HG03378 (cell line): ENCODE measurements around the gene ZNF417.
"Not testable (repeated sequence)": the region's sequence is repeated elsewhere in the genome, so short reads cannot be mapped to it uniquely, and the experiment has no call there.

Source experiments
- ATAC-seq: cut with Tn5 transposase; IDR thresholded peaks from one replicate; pipeline ENCODE4 v1.9.1; 2021; ENCODE audit warnings: mild to moderate bottlenecking, moderate library complexity; ENCODE audit not compliant: unreplicated experiment

Gene ZNF417

DNA sequence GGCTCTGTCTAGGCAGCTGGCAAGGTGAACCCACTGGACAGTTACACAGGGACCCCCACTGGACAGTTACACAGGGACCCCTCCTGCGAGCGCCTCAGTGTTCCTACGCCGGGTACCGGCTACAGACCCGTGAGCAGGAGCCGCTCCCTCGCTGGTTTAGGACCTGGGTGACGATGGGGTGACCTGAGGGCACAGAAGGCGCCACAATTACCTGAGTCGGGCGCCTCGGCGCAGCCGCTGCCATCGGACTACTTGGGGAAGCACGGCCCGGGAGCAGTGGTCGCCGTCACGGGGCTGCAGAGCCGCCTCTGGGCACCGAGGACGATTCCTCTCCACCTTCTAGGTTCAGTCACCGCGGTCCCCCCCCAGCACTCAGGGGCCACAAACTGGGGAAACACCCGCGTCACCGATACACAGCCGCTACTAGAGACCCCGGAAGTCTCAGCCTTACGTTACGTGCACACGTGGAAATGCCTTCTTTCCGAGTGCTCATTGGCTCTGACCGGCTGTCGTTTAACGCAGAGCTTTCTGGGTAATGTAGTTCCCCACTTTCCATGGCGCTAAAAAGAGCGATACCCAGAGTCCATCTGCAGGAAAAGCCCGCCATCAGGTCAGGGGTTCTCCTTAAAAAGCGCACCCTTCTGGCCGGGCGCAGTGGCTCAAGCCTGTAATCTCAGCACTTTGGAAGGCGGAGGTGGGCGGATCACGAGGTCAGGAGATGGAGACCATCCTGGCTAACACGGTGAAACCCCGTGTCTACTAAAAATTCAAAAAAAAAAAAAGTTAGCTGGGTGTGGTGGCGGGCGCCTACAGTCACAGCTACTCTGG lies at the start of gene ZNF417:
Gene ZNF417 (minus strand): TSS at position 425 of the 828 bp plus-strand sequence. CDS start 181 bp downstream, at position 244.
- ATAC-seq, result peak; percentile 94

DNA sequence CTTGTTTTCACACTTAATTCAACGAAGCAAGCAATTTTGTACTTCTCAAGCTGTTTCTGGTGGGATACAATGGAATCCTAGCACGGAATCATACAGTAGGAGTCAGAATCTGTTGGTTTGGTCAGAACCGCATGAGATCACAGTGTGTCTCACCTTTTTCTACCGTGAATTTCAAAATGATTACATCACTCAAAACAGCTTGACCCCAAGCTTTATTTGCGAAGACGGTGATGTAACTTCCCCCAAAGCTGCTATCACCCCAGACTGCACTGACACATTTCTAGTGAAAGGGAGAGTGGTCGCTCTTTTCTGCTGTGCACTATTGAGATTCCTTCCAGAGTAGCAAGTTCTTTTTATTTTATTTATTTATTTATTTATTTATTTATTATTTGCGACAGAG lies 48.4 kb upstream of the ZNF417 start:
- ATAC-seq, result no peak

DNA sequence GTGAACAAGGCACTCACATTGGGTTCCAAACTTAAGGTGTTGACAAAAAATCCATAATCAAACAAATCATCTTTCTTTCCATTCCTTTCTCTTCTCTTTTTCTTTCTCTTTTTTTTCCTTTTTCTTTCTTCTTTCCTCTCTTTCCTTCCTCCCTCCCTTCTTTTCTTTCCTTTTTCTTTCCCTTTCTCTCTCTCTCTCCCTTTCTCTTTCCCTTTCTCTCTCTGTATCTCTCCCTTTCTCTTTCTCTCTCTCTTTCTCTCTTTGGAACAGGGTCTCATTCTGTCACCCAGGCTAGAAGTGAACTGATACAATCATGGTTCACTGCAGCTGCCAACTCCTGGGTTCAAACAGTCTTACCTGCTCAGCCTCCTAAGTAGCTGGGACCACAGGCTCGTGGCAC lies 45.4 kb upstream of the ZNF417 start:
- ATAC-seq, result no peak

DNA sequence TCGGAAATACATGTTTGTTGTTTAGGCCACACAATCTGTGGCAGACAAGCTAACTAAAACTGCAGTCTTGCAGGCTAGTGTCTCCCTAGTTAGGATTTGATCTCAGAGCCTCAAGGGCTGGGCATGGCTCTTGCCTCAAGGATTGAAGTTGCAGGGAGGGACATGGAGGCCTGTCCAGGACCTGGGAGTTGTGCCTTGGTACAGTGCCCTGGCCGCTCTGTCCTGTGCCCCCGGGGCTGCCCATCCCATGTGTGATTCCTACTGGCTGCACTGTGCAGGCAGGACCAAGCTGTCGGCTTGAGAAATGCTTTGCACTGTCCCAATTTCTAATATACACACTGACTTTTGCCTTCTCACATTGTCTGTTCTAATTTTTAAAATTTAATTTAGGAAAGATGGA lies 38.6 kb upstream of the ZNF417 start:
- no peak for ATAC-seq

DNA sequence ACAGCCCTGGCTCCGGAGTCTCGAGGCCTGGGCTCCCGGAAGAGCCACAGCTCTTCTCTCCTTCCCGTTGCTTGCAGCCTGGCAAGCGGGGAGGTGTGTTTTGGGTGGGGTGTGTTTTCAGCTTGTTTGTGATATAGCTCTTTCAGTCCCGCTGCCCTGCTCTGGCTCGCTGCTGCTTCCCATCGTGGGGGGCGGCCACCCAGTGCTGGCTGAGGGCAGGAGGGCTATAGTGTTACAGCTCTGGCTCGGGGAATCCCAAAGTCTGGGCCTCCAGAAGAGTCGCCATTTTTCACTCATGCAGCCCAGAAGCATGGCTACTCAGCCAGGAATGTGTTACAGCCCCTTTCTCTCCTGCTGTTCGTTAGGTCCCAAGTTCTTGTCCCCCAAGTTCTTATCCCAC lies 33.3 kb upstream of the ZNF417 start:
- ATAC-seq, result no peak

DNA sequence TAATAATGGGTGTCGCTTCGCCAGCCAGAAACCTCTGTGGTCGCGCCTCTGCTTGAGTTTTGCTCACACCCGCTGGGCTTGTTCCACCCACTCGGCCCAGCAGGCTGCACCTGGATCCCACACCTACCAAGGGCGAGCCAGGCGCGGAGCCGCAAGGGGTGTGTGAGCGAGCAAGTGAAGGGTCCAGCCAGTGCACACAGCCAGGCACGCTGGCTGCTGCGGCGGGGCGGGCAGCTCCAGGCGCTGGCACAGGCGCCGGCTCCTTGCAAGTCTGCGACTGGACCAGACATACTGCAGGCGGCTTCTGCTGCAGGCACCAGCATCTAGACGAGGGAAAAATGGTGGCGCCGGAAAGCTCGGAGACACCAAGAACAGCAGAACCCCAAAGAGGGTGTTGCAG lies 32.9 kb upstream of the ZNF417 start:
- no peak for ATAC-seq

DNA sequence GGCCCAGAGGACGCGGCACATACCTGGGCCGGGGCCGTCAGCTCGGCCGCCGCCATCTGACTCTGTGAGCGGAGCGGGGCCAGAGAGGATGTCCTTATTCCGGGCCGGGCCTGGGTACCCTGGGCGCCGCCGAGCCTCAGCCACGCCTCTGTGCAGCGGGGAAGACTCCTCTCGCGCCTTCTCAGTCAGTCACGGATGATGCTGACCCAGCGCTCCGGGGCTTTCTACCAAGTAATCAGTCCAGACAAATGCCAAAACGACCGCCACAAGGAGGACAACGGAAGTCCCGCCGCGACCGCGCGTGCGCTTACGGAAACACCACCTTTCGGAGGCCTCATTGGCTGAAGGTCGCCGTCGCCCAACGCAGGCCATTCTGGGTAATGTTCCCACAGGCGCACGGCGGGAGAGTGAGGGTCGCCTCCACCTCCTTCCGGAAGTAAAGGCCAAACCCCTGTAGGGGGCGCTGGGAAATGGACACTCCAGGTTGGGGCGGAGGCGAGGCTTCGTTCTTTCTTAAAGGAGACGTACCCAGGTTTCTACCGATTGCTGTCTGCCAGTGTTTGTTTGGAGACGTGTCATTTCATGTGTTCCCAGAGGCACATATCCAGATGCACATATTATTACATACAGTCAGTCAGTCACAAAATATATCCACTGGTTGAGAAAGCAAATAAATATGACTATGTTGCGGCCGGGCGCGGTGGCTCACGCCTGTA lies 31.2 kb upstream of the ZNF417 start, which contains the start of gene ZNF256:
Gene ZNF256 (minus strand): TSS at position 288 of the 716 bp plus-strand sequence. CDS start 232 bp downstream, at position 56.
- peak; percentile 77 for ATAC-seq

DNA sequence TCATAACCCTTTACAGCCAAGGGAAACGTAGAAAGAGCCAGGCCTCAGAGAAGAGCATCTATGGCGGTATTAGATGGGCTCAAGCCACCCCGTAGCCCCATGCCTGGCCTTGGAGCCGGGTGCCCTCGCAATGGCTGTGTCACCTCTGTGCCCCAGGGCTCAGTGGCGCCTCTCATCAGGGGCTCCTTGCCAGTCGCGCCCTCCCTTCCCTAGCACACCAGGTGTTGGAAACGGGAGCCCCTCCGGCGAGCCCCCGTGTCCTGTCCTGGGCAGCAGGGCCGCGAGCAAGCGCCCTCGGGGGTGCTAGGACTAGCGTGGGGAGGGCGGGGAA lies 30.7 kb upstream of the ZNF417 start:
- ATAC-seq, result peak; percentile 14

DNA sequence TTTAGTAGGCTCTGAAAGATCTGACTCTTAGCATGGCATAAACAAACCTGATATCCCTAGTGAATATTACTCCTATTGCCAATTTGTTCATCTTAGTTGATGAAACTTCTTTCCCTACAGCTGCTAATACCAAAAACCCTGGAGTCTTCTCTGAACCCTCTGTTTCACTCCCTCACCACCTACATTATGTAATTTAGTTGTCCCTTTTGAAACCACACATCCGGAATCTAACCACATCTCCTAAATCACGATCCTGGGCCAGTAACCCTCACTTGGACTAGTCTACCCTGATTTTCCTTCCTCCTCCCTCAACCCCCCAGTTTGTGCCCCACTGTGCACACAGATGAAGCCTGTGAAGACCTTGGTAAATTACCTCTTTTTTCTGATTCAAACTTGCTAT lies 29.9 kb upstream of the ZNF417 start:
- no peak for ATAC-seq

DNA sequence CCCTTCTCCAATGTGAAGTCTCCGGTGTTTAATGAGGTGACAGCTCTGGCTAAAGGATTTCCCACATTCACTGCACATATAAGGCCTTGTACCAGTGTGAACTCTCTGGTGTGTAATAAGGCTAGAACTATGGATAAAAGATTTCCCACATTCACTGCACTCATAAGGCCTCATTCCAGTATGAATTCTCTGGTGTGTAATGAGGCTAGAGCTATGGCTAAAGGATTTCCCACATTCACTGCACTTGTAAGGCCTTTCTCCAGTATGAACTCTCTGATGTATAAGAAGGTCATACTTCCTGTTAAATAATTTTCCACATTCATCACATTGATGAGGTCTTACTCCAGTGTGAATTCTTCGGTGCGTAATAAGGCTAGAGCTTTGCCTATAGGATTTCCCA lies 25.2 kb upstream of the ZNF417 start:
- ATAC-seq, result no peak

DNA sequence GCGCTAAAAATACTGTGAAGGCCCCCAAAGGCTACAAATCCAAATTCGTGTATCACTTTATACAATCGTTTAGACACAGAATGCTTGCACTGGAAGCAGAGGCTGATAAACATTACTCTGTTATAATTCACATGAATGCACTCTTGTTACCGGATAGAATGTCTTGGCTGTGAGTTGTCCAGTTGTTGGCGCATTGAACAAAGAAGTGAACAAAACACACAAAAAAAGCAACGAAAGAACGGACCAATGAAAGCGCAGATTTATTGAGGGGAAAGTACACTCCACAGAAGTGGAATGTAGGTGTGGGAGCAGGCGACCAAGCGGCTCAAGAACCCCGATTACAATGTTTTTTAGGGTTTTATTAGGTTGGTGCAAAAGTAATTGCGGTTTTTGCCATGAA lies 19.3 kb upstream of the ZNF417 start:
- no peak for ATAC-seq

DNA sequence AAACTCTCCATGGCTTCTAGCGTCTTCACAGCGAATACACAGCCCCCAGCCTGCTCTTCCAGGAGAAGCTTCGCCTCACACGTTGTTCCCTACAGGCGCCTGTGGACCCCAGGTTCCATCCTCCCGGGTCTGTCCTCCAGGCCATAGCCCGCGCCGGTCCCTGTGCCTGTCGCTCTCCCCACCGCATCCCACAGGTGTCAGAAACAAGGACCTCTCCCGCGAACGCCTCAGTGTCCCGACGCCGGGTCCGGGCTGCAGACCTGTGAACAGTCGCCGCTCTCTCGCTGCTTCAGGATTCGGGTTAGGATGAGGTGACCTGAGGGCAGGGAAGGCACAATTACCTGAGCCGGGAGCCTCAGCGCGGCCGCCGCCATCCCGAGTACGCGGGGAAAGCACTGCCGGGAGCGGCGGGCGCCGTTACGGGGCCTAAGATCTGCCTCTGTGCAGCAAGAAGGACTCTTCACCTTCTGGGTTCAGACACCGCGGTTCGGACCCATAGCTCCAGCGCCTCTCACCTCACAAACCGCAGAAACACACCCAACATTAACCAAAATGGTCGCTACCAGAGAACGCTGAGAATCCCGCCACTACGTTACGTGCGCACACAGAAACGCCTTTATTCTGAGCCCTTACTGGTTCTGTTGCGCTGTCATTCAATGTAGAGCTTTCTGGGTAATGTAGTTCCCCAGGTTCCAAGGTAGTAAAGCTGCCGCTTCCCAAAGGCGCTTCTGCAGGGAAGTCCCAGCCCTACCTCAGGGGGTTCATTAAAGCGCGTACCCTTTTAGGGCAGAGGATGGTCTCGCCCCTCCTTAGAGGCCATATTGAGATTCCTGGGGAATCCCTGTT lies 18.7 kb upstream of the ZNF417 start, which contains the start of gene ZNF418:
Gene ZNF418 (minus strand): TSS at position 583 of the 846 bp plus-strand sequence. CDS start 1,580 bp downstream, outside the sequence.
- peak; percentile 83 for ATAC-seq

DNA sequence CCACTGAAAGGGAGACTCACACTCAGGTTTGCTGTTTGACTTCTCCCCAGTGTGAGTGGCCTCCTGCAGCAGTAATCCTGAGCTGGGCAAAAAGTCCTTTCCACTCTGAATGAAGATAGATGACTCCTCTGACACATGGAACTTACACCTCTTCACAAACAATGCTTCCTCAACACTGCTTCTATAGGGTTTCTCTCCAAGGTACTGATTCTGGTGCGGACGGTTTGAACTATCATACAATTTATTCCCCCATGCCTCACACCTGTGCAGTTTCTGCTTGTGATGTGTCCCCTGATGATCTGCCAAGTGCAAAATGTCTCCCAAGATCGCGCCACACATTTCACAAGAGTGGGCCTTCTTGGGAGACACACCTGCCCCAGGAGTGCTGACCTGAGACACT lies 11.2 kb upstream of the ZNF417 start:
- no peak for ATAC-seq

DNA sequence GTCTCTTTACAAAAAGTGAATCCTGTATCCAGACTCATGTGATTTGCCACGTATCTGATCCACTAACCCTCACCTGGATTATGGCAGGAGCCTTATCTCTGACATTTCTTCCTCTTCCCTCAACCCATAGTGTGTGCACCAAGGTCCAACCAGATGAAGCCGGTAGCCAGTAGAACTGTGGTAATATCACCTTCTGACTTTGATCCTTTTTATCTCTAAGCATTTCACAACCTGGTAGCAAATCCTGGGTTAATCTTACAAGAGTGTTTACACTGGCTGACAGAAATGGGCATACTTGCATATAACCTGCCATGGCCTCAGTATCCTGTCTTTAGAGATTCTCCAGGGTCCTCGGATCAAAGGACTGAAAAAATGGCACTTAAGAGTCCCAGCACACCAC lies 1.9 kb downstream of the ZNF417 start:
- ATAC-seq, result no peak

DNA sequence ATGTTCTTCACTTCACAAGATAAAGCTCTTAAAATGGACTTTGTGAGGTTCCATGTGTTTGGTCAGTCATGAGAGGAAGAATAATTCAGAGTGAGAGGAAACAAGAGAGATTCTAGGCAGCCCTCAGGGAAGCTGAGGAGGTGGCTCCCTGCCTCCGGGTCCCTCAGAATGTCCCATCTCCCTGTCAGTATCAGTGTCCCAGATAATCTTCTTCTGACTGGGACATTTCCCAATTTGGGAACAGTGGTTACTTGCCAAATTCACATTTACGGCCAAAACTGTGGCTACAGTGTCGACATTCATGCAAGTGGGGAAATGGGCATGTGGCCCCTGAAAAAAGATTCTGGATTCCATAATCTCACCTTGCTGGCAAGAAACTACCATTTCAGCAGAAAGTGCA lies 9.0 kb downstream of the ZNF417 start:
- ATAC-seq, result no peak

DNA sequence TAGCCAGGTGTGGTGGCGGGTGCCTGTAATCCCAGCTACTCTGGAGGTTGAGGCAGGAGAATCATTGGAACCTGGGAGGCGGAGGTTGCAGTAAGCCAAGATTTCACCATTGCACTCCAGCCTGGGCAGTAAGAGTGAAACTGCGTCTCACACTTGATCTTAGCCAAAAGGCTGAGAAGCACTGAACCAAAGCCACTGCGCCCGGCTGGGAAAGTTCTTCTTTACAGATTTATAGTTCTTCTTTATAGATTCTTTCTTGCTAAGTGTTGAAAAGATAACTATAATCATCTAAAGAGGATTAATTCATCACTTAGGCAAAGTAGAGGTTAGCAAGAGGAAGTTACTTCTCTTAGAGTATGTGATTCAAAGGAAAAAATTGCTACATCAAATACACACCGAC lies 11.1 kb downstream of the ZNF417 start:
- no peak for ATAC-seq

DNA sequence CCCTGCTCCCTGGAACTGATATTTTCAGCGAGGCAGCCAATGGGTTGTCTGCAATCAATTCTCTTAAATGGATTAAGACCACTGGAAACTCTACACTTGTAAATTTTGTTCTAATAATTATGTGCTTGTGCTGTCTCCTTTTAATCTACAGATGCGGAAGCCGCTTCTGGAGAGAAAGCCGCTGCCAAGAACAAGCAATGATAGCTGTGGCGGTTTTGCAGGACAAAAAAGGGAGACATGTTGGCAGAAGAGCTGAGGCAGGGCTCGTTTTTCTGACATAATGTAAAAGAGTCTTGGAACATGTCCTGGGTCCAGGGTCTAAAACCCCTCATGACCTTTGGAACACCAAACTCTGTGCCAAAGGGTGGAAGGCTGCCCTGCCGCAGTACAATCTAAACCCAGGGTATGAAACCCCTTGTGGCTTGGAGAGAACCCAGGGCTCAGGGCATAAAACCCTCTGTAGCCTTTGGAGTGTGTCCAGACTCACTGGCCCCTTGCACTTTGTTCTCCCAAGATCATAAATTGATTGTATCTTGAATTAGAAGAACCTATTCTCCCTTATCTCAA lies 12.7 kb downstream of the ZNF417 start:
- no peak for ATAC-seq

DNA sequence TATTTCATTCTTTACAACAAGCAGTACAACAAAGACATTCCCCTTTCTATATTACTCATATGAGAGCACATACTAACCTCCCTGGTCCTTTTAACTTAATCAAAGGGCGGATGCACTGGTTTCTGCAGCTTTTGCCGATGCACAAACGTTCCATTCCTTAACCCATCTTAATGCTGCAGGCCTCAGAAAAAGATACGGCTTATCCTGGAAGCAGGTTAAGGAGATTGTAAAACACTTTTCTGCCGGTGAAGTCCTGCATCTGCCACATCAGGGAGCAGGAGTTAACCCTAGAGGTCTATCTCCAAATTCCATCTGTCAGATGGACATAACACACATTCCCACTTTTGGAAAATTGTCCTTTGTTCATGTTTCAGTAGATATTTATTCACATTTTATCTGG lies 16.1 kb downstream of the ZNF417 start:
- ATAC-seq, result no peak

DNA sequence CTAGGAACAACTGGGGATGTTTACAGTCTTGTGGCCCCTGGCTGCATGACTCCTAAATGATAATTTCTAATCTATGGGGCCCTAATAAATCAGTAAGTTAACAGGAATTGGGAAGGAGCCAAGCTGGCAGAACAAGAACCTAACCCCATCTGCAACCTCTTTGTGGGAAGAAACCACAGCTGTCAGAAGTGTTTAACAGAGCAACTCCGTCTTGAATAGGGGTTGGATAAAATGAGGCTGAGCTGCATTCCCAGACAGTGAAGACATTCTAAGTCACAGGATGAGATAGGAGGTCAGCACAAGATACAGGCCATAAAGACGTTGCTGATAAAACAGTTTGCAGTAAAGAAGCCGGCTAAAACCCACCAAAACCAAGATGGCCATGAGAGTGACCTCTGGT lies 25.7 kb downstream of the ZNF417 start:
- not testable (repeated sequence) for ATAC-seq

DNA sequence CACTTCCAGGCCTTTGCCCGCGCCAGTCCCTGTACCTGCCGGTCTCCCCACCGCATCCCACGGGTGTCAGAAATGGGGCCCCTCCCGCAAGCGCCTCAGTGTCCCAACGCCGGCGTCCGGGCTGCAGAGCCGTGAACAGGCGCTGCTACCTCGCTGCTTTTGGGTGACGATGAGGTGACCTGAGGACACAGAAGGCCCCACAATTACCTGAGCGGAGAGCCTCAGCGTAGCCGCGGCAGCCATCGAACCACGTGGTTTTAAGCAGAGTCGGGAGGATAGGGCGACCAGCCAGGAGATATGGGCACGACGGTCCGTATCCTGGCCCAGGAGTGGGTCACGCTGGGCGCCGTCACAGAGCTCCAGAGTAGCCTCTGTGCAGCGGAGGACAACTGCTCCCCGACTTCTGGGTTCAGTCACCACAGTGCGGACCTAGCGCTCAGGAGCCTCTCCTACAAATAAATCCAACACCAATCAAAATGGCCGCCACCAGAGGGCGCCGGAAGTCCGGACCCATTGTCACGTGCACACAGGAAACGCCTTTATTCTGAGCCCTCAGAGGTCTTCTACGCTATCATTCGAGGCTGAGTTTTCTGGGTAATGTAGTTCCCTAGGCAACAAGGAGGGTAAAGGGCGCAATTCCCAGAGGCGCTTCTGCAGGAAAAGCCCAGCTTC lies 27.7 kb downstream of the ZNF417 start, which contains the start of gene ZNF814:
Gene ZNF814 (minus strand): TSS at position 478 of the 672 bp plus-strand sequence. CDS start 235 bp downstream, at position 243.
- ATAC-seq, result peak; percentile 76
